Left lung (tissue), 10 donors: ENCODE measurements around the gene RASGRF2. TPM values are rescaled to one million over a fixed set of nuclear protein-coding genes. Genes with fewer than 3 reads are reported as not detected.
A peak's percentile ranks its signal among the peaks of the same experiment; 100 is the strongest.

Experiments used
- ATAC-seq: fragments of 200-7000 bp; cut with Tn5 transposase; one replicate; pipeline ENCODE4 v1.9.1; 2020; ENCODE audit warnings: moderate library complexity
- DNase-seq, 4 donors: peaks; one replicate each; pipeline ENCODE4 v3.0.0-alpha.2; 2013 to 2020
- H3K27ac ChIP-seq, 2 donors: fragments of 200-600 bp; sonication (generic) in 1 of 2; one replicate each; pipeline versions ENCODE4 v1.5.0 to v1.8.0; 2020 to 2021
- H3K27me3 ChIP-seq, 2 donors: fragments of 200-600 bp; sonication (generic) in 1 of 2; one replicate each; pipeline versions ENCODE4 v1.5.0 to v1.8.0; 2020 to 2021
- H3K36me3 ChIP-seq, 2 donors: fragments of 200-600 bp; sonication (generic) in 1 of 2; one replicate each; pipeline versions ENCODE4 v1.5.0 to v1.8.0; 2020 to 2021
- H3K4me1 ChIP-seq, 2 donors: fragments of 200-600 bp; one replicate each; pipeline ENCODE4 v1.8.0; 2021
- H3K4me3 ChIP-seq, 2 donors: fragments of 200-600 bp; sonication (generic) in 1 of 2; one replicate each; pipeline versions ENCODE4 v1.5.0 to v1.8.0; 2020 to 2021; ENCODE audit warnings: mild to moderate bottlenecking in 1 of 2
- H3K9me3 ChIP-seq, 2 donors: fragments of 200-600 bp; sonication (generic) in 1 of 2; one replicate each; pipeline versions ENCODE4 v1.5.0 to v1.8.0; 2020 to 2021
- intact Hi-C, 2 donors: fragments of 100-400 bp; cut with DNase I; formaldehyde crosslinking; loops; one replicate each; pipeline versions ENCODE4 v1.11.2 to v1.14.2; 2022
- polyA plus RNA-seq, 6 donors: library from polyadenylated mRNA; unstranded; fragments of 120-200 nt; gene quantifications; one replicate each; pipeline ENCODE4 v1.2.1, GENCODE V29; 2013; ENCODE audit not compliant: insufficient read length in 6 of 6
- total RNA-seq, 2 donors: library from RNA; stranded (reverse); fragmentation: NEBNext Ultra II Directional; extraction: Animal tissue kit (Norgen Biotek cat#: 25700); gene quantifications; one replicate each; pipeline ENCODE4 v1.2.1, GENCODE V29; 2021
- TF ChIP-seq, protein P1 (sequence below), 2 donors: fragments of 200-600 bp; sonication (generic) in 1 of 2; IDR thresholded peaks; one replicate each; pipeline versions ENCODE4 v1.5.0 to v1.8.0; 2021; ENCODE audit warnings: antibody characterized with exemption in 2 of 2
- donor health status: DM: no; HTN: yes; CAD: no.
- donor health status: DM: no; HTN: no; CAD: no.

Gene RASGRF2
- total and polyA plus RNA-seq, 8 donors: 1.3 to 7.5 (median 2.8) TPM

DNA sequence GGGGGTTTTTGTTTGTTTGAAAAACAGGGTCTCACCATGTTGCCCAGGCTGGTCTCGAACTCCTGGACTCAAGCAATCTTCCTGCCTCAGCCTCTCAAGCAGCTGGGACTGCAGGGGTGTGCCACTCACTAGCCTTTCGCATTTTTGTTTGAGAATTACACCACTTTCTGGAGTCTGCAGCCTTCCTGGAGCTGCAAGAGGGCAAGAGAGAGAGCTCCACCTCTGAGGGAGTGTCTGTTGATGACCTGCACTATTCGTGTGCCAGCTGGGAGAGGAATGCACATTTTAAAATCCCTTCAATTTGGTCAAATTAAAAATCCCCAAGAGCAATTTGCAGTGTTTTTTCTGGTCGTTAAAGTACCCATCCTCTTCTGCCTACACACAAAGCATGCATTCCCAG lies 267.9 kb downstream of the RASGRF2 start:
- Histone ChIP-seq H3K4me3 (no peak overlapping the region), H3K36me3 (no peaks in the 10 kb centered on the region), H3K27me3 (no peaks in the 10 kb centered on the region), H3K4me1 (no peaks in the 10 kb centered on the region), H3K9me3 (no peaks in the 10 kb centered on the region), H3K27ac (no peak overlapping the region)
- no peak for DNase-seq
- TF ChIP-seq, protein P1, sequence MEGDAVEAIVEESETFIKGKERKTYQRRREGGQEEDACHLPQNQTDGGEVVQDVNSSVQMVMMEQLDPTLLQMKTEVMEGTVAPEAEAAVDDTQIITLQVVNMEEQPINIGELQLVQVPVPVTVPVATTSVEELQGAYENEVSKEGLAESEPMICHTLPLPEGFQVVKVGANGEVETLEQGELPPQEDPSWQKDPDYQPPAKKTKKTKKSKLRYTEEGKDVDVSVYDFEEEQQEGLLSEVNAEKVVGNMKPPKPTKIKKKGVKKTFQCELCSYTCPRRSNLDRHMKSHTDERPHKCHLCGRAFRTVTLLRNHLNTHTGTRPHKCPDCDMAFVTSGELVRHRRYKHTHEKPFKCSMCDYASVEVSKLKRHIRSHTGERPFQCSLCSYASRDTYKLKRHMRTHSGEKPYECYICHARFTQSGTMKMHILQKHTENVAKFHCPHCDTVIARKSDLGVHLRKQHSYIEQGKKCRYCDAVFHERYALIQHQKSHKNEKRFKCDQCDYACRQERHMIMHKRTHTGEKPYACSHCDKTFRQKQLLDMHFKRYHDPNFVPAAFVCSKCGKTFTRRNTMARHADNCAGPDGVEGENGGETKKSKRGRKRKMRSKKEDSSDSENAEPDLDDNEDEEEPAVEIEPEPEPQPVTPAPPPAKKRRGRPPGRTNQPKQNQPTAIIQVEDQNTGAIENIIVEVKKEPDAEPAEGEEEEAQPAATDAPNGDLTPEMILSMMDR (IDR thresholded peaks at IDR 0.05): no peak
- peak; percentile 29 for ATAC-seq
- intact Hi-C loops: no loop called here

DNA sequence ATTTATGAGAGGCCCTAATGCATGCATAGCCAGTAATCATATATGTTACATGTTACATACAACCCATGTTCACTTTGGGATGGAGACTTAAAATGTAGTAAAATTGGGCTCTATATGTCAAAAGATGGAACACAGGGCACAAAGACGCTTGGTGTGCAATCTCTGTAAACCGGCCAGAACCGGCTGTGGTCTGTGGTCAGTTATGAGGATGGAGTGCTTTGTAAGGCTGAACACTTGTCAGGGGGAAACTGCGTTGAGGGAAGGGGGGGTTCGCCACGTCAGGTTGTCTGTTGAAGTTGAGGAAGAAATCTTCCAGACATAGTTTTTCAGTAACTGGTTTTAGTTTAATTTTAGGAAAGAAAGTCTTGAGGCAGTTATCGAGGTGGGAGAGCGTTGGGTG lies 270.3 kb downstream of the RASGRF2 start:
- Histone ChIP-seq H3K4me3 (no peak overlapping the region), H3K4me1 (peaks cover 0 to 4% of the 10 kb centered on the region in 2 donors), H3K27me3 (no peaks in the 10 kb centered on the region), H3K9me3 (no peaks in the 10 kb centered on the region), H3K36me3 (no peaks in the 10 kb centered on the region), H3K27ac (no peak overlapping the region)
- ATAC-seq: no peak
- intact Hi-C loops: no loop called here
- no peak for DNase-seq
- TF ChIP-seq, protein P1 (IDR thresholded peaks at IDR 0.05): no peak

DNA sequence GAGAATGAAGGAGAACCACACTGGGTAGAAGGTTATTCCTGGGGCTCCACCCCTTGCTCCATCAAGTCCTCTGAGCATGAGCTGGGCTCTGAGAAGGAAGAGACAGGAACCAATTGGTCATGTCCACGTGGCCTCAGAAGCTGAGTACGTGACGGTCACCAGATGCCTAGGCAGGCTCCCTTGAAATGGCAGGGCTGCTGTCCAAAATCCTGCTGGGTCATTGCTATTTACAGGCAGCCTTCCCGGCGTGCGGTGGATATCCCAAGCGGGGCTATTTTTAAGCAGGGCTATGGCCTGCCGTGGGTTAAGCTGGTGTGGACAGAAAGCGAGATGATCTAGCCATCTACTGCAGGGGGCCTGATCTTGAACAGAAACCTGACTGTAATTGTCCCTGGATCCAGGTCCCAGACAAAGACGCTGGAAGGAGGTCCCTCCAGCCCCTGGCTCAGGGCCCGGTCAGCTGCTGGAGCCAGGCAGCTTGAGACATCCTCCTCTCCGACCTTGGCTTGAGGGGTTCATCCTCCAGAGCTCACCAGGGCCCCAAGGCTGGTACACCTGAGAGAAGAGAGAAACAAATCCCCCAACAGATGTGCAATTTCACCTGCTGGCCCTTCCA lies 272.4 kb downstream of the RASGRF2 start:
- Histone ChIP-seq H3K36me3 (no peaks in the 10 kb centered on the region), H3K9me3 (no peaks in the 10 kb centered on the region), H3K4me1 (peaks cover 0 to 4% of the 10 kb centered on the region in 2 donors), H3K27me3 (no peaks in the 10 kb centered on the region), H3K4me3 (peak overlapping the region; percentile 3 to 20), H3K27ac (no peak overlapping the region)
- TF ChIP-seq, protein P1 (IDR thresholded peaks at IDR 0.05): no peak
- intact Hi-C loops: no loop called here
- DNase-seq (peak in 2 of 4 donors; percentile 26 to 37), ATAC-seq (no peak)

- H3K27me3 ChIP-seq: no peaks in the 10 kb centered on the region
- H3K36me3 ChIP-seq: no peaks in the 10 kb centered on the region
- TF ChIP-seq, protein P1 (IDR thresholded peaks at IDR 0.05): no peak
- H3K27ac ChIP-seq: no peak within 1 kb of the TSS
- peaks cover 0 to 4% of the 10 kb centered on the region in 2 donors for H3K4me1 ChIP-seq
- DNase-seq: peak; percentile 26 to 84 (median 66)
- H3K4me3 ChIP-seq: peak within 1 kb of the TSS; percentile 3 to 20
- no peaks in the 10 kb centered on the region for H3K9me3 ChIP-seq
- intact Hi-C loops: no loop called here
- ATAC-seq: peak; percentile 95
Measured at GRCh38 chr5:81233080-81233634, 273.0 kb downstream of the RASGRF2 start, which contains the start of gene CKMT2. TSS of gene CKMT2 (plus strand) at chr5:81233322. CDS start at chr5:81251133, 17,811 bp downstream.

GRCh38 chr5:81234299-81234698 lies 274.1 kb downstream of the RASGRF2 start:
- Histone ChIP-seq H3K27ac (no peak overlapping the region), H3K36me3 (no peaks in the 10 kb centered on the region), H3K4me1 (peaks cover 0 to 4% of the 10 kb centered on the region in 2 donors), H3K4me3 (no peak overlapping the region), H3K27me3 (no peaks in the 10 kb centered on the region), H3K9me3 (no peaks in the 10 kb centered on the region)
- intact Hi-C loops: no loop called here
- TF ChIP-seq, protein P1 (IDR thresholded peaks at IDR 0.05): no peak
- DNase-seq (no peak), ATAC-seq (no peak)
